Breast epithelium (tissue), 3 donors: ENCODE measurements around the gene ATAD2B.

Source experiments
- POLR2A ChIP-seq: fragments of 450-650 bp; IDR thresholded peaks from one replicate; pipeline ENCODE4 v1.6.1; 2016; ENCODE audit warnings: antibody characterized with exemption, mild to moderate bottlenecking, moderate library complexity
- TF ChIP-seq, protein P1 (sequence below), 3 donors: fragments of 450-650 bp; IDR thresholded peaks; one replicate each; pipeline ENCODE4 v1.5.1; 2016 to 2017; ENCODE audit warnings: antibody characterized with exemption in 3 of 3, mild to moderate bottlenecking in 3 of 3, moderate library complexity in 3 of 3

DNA sequence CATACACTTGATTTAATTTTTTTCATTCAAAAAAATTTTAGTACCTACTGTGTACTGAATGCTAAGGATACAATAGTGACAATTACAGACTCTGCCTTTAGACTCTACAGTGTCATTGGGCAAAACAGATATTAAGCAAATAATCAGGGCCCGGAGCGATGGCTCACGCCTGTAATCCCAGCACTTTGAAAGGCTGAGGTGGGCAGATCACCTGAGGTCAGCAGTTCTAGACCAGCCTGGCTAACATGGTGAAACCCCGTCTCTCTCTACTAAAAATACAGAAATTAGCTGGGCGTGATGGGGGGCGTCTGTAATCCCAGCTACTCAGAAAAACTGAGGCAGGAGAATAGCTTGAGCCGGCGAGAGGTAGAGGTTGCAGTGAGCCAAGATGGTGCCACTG is 14.7 kb upstream of the ATAD2B start:
- TF ChIP-seq, protein P1, sequence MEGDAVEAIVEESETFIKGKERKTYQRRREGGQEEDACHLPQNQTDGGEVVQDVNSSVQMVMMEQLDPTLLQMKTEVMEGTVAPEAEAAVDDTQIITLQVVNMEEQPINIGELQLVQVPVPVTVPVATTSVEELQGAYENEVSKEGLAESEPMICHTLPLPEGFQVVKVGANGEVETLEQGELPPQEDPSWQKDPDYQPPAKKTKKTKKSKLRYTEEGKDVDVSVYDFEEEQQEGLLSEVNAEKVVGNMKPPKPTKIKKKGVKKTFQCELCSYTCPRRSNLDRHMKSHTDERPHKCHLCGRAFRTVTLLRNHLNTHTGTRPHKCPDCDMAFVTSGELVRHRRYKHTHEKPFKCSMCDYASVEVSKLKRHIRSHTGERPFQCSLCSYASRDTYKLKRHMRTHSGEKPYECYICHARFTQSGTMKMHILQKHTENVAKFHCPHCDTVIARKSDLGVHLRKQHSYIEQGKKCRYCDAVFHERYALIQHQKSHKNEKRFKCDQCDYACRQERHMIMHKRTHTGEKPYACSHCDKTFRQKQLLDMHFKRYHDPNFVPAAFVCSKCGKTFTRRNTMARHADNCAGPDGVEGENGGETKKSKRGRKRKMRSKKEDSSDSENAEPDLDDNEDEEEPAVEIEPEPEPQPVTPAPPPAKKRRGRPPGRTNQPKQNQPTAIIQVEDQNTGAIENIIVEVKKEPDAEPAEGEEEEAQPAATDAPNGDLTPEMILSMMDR (IDR thresholded peaks at IDR 0.05) = no peak
- no peak for TF ChIP-seq POLR2A
